Suppressor macrophage (primary cell): ENCODE results near the gene TMEM63A.
"Not testable (repeated sequence)": the region's sequence is repeated elsewhere in the genome, so short reads cannot be mapped to it uniquely, and the experiment has no call there.

ENCODE experiments used
- DNase-seq, 4 experiments: peaks; one replicate each; pipeline ENCODE4 v3.0.0-alpha.2; 2020 to 2022
- total RNA-seq, 17 experiments: gene quantifications; one replicate each; lab custom pipeline; 2026; ENCODE audit warnings: mixed read lengths in 6 of 17, inconsistent platforms in 3 of 17; lab: John Stamatoyannopoulos, UW

Gene TMEM63A
- 40.6 to 141 (median 90.4) reads per million in 17 experiments for total RNA-seq

- peak; percentile 93 to 97 (median 94) for DNase-seq
Observed at GRCh38 chr1:225881959-225882693, at the start of gene TMEM63A. Gene TMEM63A (minus strand): TSS chr1:225882380. CDS start chr1:225877580, 4,800 bp downstream.

GRCh38 chr1:225931270-225932136 lies 49.3 kb upstream of the TMEM63A start:
- no peak for DNase-seq

GRCh38 chr1:225930566-225930965 lies 48.4 kb upstream of the TMEM63A start:
- DNase-seq, result no peak

GRCh38 chr1:225929462-225929861 lies 47.3 kb upstream of the TMEM63A start:
- not testable (repeated sequence) for DNase-seq

- DNase-seq, result no peak
Observed at GRCh38 chr1:225928186-225929175, 46.3 kb upstream of the TMEM63A start.

GRCh38 chr1:225926551-225927113 lies 44.5 kb upstream of the TMEM63A start:
- DNase-seq, result no peak

GRCh38 chr1:225923692-225924555 lies 41.7 kb upstream of the TMEM63A start, which contains the start of gene PYCR2:
Gene PYCR2 (minus strand): TSS chr1:225924250. CDS start chr1:225924110, 140 bp downstream.
- peak; percentile 98 to 99 (median 98) for DNase-seq

GRCh38 chr1:225923381-225923691 lies 41.2 kb upstream of the TMEM63A start:
- DNase-seq, result peak in 3 of 4 experiments; percentile 23 to 61 (median 41)

GRCh38 chr1:225921734-225922709 lies 39.8 kb upstream of the TMEM63A start:
- DNase-seq, result no peak

GRCh38 chr1:225919906-225920305 lies 37.7 kb upstream of the TMEM63A start:
- peak; percentile 51 to 83 (median 70) for DNase-seq

- no peak for DNase-seq
Observed at GRCh38 chr1:225918280-225918679, 36.1 kb upstream of the TMEM63A start.

- no peak for DNase-seq
Observed at GRCh38 chr1:225917536-225917935, 35.4 kb upstream of the TMEM63A start.

GRCh38 chr1:225917101-225917500 lies 34.9 kb upstream of the TMEM63A start:
- DNase-seq, result no peak

- DNase-seq, result no peak
Observed at GRCh38 chr1:225915538-225915991, 33.4 kb upstream of the TMEM63A start.

- DNase-seq, result no peak
Observed at GRCh38 chr1:225914947-225915346, 32.8 kb upstream of the TMEM63A start.

GRCh38 chr1:225914391-225914790 lies 32.2 kb upstream of the TMEM63A start:
- DNase-seq, result no peak

- peak; percentile 63 to 85 (median 76) for DNase-seq
Observed at GRCh38 chr1:225911191-225912130, 29.3 kb upstream of the TMEM63A start.

GRCh38 chr1:225909477-225909876 lies 27.3 kb upstream of the TMEM63A start:
- no peak for DNase-seq
